Activated naive CD8-positive, alpha-beta T cell treated with anti-CD3 and anti-CD28 coated beads, Interleukin-2, amount 10 ng/mL, durations not matched to agents 7 days and 5 days (primary cell): Measurements from ENCODE around the gene KNCN. TPM values are rescaled to one million over a fixed set of nuclear protein-coding genes. Genes with fewer than 3 reads are reported as not detected.

Source experiments
- total RNA-seq, 2 experiments: library from RNA; stranded (reverse); gene quantifications; one replicate each; pipeline ENCODE4 v1.2.3, GENCODE V29; 2021

KNCN gene
- total RNA-seq, 2 experiments from 2014 or later, result not detected

Other genes starting within 250 kb of the KNCN start
- 10 to 100 TPM; 36.8 to 38.8 TPM for gene LRRC41, start 248.0 kb downstream of the KNCN start, total RNA-seq
- 100 to 1,000 TPM; 250 to 260 TPM for gene UQCRH, start 247.9 kb downstream of the KNCN start, total RNA-seq
- 10 to 100 TPM; 23.2 to 24.9 TPM for gene NSUN4, start 210.8 kb downstream of the KNCN start, total RNA-seq
- gene FAAH, start 157.3 kb downstream of the KNCN start, total RNA-seq, result 1 to 10 TPM; 5.3 to 6.9 TPM
- under 1 TPM in 1 of 2 experiments, not detected in 1; 0.11 TPM for gene DMBX1, start 61.8 kb downstream of the KNCN start, total RNA-seq
- gene MKNK1, start 52.6 kb upstream of the KNCN start, total RNA-seq, result 10 to 100 TPM; 65.4 to 70.2 TPM
- gene MOB3C, start 65.2 kb upstream of the KNCN start, total RNA-seq, result 10 to 100 TPM; 21.0 to 23.8 TPM
- 10 to 100 TPM; 43.3 to 45.4 TPM for gene ATPAF1, start 116.7 kb upstream of the KNCN start, total RNA-seq
- not detected for gene TEX38, start 120.2 kb upstream of the KNCN start, total RNA-seq
- gene EFCAB14, start 167.5 kb upstream of the KNCN start, total RNA-seq, result 10 to 100 TPM; 77.4 to 84.2 TPM
- gene CYP4B1, start 247.4 kb upstream of the KNCN start, total RNA-seq, result not detected